BE2C (cell line): ENCODE measurements around the gene ARHGEF4.

Experiments
- DNase-seq: peaks from one replicate; pipeline ENCODE4 v3.0.0-alpha.2; 2020
- H3K27me3 ChIP-seq: fragments of 250-450 bp; sonication (Bioruptor Pico); 2 replicates; pipeline ENCODE4 v1.5.1; 2020; ENCODE audit warnings: mild to moderate bottlenecking
- H3K36me3 ChIP-seq: fragments of 250-450 bp; sonication (Bioruptor Pico); 2 replicates; pipeline ENCODE4 v1.5.1; 2020; ENCODE audit warnings: mild to moderate bottlenecking
- H3K4me1 ChIP-seq: fragments of 250-450 bp; sonication (Bioruptor Pico); 2 replicates; pipeline ENCODE4 v1.5.1; 2020
- H3K4me3 ChIP-seq: 2 replicates; pipeline ENCODE4 v1.5.1; 2011; ENCODE audit warnings: low read depth, low read length
- H3K9me3 ChIP-seq: fragments of 250-450 bp; sonication (Bioruptor Pico); 2 replicates; pipeline ENCODE4 v1.5.1; 2020
- CTCF ChIP-seq: IDR thresholded peaks from 2 replicates; pipeline ENCODE4 v1.5.1; 2012; ENCODE audit warnings: mild to moderate bottlenecking, low read depth, low read length

ARHGEF4 gene

GRCh38 chr2:130845505-130846085, 8.9 kb downstream of the ARHGEF4 start:
- no peaks in the 10 kb centered on the region for H3K27me3 ChIP-seq
- no peaks in the 10 kb centered on the region for H3K4me1 ChIP-seq
- no peak for TF ChIP-seq CTCF
- H3K36me3 ChIP-seq, result no peaks in the 10 kb centered on the region
- H3K9me3 ChIP-seq, result no peaks in the 10 kb centered on the region
- DNase-seq, result no peak
- H3K4me3 ChIP-seq, result no peak overlapping the region

- Histone ChIP-seq H3K4me3 (no peak overlapping the region), H3K4me1 (no peaks in the 10 kb centered on the region), H3K9me3 (no peaks in the 10 kb centered on the region), H3K27me3 (no peaks in the 10 kb centered on the region), H3K36me3 (no peaks in the 10 kb centered on the region)
- no peak for TF ChIP-seq CTCF
- no peak for DNase-seq
Measured at GRCh38 chr2:130846233-130846632, 9.5 kb downstream of the ARHGEF4 start.

GRCh38 chr2:130846686-130847375, 10.1 kb downstream of the ARHGEF4 start:
- no peaks in the 10 kb centered on the region for H3K27me3 ChIP-seq
- H3K9me3 ChIP-seq, result no peaks in the 10 kb centered on the region
- TF ChIP-seq CTCF, result no peak
- H3K36me3 ChIP-seq, result no peaks in the 10 kb centered on the region
- DNase-seq, result no peak
- no peak overlapping the region for H3K4me3 ChIP-seq
- no peaks in the 10 kb centered on the region for H3K4me1 ChIP-seq

GRCh38 chr2:130847776-130848525, 11.2 kb downstream of the ARHGEF4 start:
- Histone ChIP-seq H3K9me3 (no peaks in the 10 kb centered on the region), H3K4me3 (no peak overlapping the region), H3K36me3 (no peaks in the 10 kb centered on the region), H3K27me3 (no peaks in the 10 kb centered on the region), H3K4me1 (no peaks in the 10 kb centered on the region)
- DNase-seq, result no peak
- no peak for TF ChIP-seq CTCF

GRCh38 chr2:130848526-130849210, 12.0 kb downstream of the ARHGEF4 start:
- TF ChIP-seq CTCF, result no peak
- Histone ChIP-seq H3K4me3 (no peak overlapping the region), H3K36me3 (no peaks in the 10 kb centered on the region), H3K9me3 (no peaks in the 10 kb centered on the region), H3K4me1 (no peaks in the 10 kb centered on the region), H3K27me3 (no peaks in the 10 kb centered on the region)
- no peak for DNase-seq
